ENCODE measurements around the gene RAB7B. TPM values are rescaled to one million over a fixed set of nuclear protein-coding genes. Genes with fewer than 3 reads are reported as not detected.

Gene RAB7B
- total RNA-seq, 1 donor from 2014 or later, result 0.13 TPM

DNA sequence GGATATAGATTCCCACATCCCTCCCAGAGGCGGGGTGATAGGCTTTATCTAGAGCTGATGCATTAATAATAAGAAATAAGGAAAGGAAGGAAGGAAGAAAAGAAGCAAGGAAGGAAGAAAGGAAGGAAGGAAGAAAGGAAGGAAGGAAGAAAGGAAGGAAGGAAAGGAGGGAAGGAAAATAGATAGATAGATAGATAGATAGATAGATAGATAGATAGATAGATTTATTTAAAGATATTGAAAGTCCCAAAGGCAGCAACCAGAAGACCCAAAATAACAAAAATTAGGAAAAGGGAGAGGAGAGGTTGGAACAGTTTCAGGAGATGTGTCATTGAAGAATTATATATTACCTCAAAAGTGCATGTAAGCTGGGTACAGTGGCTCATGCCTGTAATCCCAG is 47.7 kb downstream of the RAB7B start:
- Histone ChIP-seq H3K36me3 (ENCODE audit: control insufficient read depth, insufficient read depth, low read length) (no peaks in the 10 kb centered on the region), H3K27me3 (ENCODE audit: control insufficient read depth, insufficient read depth, low read length) (peaks cover 2% of the 10 kb centered on the region), H3K4me3 (ENCODE audit: low read depth, low read length) (no peak overlapping the region)
- DNase-seq (ENCODE audit: low read depth), result no peak
- TF ChIP-seq, protein P1, sequence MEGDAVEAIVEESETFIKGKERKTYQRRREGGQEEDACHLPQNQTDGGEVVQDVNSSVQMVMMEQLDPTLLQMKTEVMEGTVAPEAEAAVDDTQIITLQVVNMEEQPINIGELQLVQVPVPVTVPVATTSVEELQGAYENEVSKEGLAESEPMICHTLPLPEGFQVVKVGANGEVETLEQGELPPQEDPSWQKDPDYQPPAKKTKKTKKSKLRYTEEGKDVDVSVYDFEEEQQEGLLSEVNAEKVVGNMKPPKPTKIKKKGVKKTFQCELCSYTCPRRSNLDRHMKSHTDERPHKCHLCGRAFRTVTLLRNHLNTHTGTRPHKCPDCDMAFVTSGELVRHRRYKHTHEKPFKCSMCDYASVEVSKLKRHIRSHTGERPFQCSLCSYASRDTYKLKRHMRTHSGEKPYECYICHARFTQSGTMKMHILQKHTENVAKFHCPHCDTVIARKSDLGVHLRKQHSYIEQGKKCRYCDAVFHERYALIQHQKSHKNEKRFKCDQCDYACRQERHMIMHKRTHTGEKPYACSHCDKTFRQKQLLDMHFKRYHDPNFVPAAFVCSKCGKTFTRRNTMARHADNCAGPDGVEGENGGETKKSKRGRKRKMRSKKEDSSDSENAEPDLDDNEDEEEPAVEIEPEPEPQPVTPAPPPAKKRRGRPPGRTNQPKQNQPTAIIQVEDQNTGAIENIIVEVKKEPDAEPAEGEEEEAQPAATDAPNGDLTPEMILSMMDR (IDR thresholded peaks at IDR 0.05; ENCODE audit: insufficient read depth, low read length, poor library complexity, severe bottlenecking), result no peak

DNA sequence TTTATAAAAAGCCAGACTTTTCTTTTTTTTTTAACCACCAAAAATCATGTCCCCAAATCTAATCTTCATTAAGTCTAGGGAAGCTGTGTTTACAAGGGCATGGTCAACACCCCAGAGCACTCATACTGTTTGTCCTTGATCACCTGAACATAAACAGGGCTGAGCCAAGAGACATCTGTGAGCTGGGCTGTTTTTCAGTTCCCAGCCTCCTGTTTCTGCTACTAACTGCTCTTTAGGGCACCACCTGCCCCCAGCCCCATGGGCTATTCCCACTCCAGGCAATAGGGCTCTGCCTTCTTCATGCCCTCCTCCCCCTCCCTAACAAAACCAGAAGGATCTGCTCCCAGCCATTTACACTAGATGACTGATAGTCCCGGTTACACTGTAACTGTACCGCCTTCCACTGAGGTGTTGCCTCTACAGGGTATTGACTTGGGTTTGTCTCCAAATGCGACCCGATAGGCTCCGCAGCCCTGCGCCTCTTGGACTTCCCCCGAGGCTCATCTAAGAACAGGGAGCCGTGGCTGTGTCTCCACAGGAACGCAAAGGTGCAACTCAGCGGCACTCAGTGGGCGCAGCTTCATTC is 48.3 kb downstream of the RAB7B start:
- peaks cover 2% of the 10 kb centered on the region for H3K27me3 ChIP-seq (ENCODE audit: control insufficient read depth, insufficient read depth, low read length)
- no peaks in the 10 kb centered on the region for H3K36me3 ChIP-seq (ENCODE audit: control insufficient read depth, insufficient read depth, low read length)
- H3K4me3 ChIP-seq (ENCODE audit: low read depth, low read length), result no peak overlapping the region
- TF ChIP-seq, protein P1 (IDR thresholded peaks at IDR 0.05; ENCODE audit: insufficient read depth, low read length, poor library complexity, severe bottlenecking), result no peak
- DNase-seq (ENCODE audit: low read depth), result no peak

DNA sequence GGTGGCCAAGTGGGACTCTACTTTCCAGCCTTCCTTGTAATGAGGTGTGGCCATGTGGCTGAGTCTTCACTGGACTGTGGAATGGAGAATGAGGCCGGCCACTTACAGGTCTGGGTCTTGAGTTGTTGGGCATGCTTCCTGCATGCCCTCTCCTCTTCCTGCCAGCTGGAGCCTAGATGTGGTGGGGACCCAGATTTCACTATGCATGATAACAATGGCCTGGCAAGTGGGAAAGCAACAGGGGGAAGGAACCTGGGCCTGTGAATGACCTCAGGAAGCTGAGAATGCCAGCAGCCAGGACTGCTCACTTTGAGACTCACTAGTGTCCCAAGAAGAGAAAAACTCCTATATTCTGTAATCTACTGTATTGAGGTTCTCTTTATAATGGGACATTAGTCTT is 51.4 kb downstream of the RAB7B start:
- Histone ChIP-seq H3K36me3 (ENCODE audit: control insufficient read depth, insufficient read depth, low read length) (no peaks in the 10 kb centered on the region), H3K27me3 (ENCODE audit: control insufficient read depth, insufficient read depth, low read length) (no peaks in the 10 kb centered on the region), H3K4me3 (ENCODE audit: low read depth, low read length) (no peak overlapping the region)
- DNase-seq (ENCODE audit: low read depth), result no peak
- TF ChIP-seq, protein P1 (IDR thresholded peaks at IDR 0.05; ENCODE audit: insufficient read depth, low read length, poor library complexity, severe bottlenecking), result no peak

DNA sequence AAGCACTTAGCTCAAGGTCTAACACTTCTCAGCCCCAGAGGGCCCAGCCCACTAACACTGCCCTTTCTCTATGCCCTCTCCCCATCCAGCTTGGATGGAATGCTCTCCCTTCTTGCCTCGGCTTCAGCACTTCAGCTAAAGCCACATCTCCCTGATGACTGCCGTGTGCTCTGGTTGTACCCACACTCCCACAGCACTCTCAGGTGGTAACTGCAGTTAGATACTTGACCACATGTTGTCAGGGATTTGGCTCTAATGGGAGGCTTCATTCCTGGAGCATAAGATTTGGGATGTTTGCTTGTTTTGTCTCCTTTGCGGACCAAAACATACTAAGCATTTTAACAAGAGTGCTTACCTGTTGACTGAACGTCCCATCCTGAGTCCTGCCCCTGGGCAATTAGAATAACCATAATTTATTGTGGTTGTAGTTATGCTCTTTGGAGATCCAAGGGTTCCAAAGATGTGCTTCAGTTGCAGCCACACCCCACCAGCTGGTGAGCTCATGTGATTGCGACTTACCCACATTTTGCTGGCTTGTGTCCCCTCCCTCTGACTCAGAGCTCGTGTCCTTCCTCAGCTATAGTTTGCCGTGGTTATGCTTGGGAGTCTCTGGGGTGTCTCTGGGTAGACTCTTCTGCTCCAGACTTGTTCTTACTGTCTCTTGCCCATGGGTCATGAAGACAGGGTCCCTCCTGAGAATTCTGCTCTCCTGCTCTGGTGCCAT is 52.2 kb downstream of the RAB7B start:
- H3K27me3 ChIP-seq (ENCODE audit: control insufficient read depth, insufficient read depth, low read length), result no peaks in the 10 kb centered on the region

DNA sequence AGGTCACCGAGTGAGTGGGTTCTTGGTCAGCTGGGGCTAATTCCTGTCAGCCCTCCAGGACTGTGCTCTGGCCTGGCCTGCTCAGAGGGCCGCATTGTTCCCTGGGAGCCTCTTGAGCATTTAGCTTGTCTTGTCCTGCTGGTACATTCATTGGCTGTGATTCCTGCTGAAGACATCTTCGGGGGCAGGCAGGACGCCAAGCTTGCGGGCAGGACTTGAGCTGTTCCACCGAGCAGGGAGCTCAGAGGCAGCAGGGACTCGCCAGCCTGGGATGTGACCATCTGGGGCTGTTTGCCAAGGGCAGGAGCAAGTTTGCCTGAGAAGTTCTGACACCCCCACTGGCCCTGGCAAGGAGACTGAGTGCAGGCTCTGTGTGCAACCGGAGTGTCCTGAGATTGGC is 52.9 kb downstream of the RAB7B start:
- H3K4me3 ChIP-seq (ENCODE audit: low read depth, low read length), result no peak overlapping the region
- no peaks in the 10 kb centered on the region for H3K36me3 ChIP-seq (ENCODE audit: control insufficient read depth, insufficient read depth, low read length)
- TF ChIP-seq, protein P1 (IDR thresholded peaks at IDR 0.05; ENCODE audit: insufficient read depth, low read length, poor library complexity, severe bottlenecking), result no peak
- H3K27me3 ChIP-seq (ENCODE audit: control insufficient read depth, insufficient read depth, low read length), result no peaks in the 10 kb centered on the region
- no peak for DNase-seq (ENCODE audit: low read depth)

More for the DNA sequence above, 52.2 kb downstream of the RAB7B start:
- H3K36me3 ChIP-seq (ENCODE audit: control insufficient read depth, insufficient read depth, low read length), result no peaks in the 10 kb centered on the region
- H3K4me3 ChIP-seq (ENCODE audit: low read depth, low read length), result no peak overlapping the region
- no peak for DNase-seq (ENCODE audit: low read depth)
- TF ChIP-seq, protein P1 (IDR thresholded peaks at IDR 0.05; ENCODE audit: insufficient read depth, low read length, poor library complexity, severe bottlenecking), result no peak
